Colon (tissue), 2 donors: ENCODE results near the gene ZNF672.
"Not testable (repeated sequence)": the region's sequence is repeated elsewhere in the genome, so short reads cannot be mapped to it uniquely, and the experiment has no call there.

Experiments used
- FAIRE-seq: peaks from 2 replicates; lab custom pipeline; 2012; peaks lifted over from hg19 to GRCh38; lab: Jason Lieb, UNC
- donor health status: control.
- donor health status: control.

Gene ZNF672

GRCh38 chr1:248837781-248838356 lies at the start of gene ZNF672:
Gene ZNF672 (plus strand): TSS chr1:248838224. CDS start chr1:248847275, 9,051 bp downstream.
- FAIRE-seq = no peak

GRCh38 chr1:248788327-248788726 lies 49.7 kb upstream of the ZNF672 start:
- FAIRE-seq = no peak

DNA sequence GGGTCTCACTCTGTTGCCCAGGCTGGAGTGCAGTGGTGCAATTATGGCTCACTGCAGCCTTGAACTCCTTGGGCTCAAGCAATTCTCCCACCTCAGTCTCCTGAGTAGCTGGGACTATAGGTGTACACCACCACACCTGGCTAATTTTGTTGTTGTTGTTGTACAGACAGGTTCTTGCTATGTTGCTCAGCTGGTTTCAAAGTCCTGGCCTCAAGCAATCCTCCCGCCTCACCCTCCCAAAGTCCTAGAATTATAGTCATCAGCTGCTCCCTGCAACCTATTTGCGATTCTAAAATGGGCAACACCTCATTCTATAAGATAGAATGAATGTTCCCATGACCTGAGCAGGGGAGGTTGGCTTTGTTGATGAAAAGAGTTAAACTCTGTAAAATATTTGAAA lies 48.7 kb upstream of the ZNF672 start:
- FAIRE-seq = not testable (repeated sequence)

GRCh38 chr1:248790456-248790855 lies 47.6 kb upstream of the ZNF672 start:
- no peak for FAIRE-seq

- no peak for FAIRE-seq
Observed at GRCh38 chr1:248791010-248791409, 47.0 kb upstream of the ZNF672 start.

DNA sequence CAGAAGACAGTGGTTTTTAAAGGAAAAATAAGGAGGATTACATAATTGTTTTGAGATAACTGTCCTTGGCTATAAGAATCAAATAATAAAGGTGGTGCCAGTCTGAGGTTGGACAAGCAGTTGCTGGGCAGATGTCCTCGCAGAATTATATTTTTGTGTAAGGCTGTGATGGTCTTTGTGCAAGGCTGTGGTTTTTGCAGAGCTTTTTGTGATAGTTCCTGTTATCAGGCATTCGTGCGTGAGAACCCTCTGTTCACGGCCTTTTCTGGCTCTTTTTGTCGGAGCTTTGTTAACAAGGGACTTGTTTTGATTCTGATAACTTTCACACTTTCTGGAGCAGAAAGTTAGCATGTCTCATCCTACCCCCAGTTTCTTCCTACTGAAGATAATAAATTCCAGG lies 45.7 kb upstream of the ZNF672 start:
- no peak for FAIRE-seq

DNA sequence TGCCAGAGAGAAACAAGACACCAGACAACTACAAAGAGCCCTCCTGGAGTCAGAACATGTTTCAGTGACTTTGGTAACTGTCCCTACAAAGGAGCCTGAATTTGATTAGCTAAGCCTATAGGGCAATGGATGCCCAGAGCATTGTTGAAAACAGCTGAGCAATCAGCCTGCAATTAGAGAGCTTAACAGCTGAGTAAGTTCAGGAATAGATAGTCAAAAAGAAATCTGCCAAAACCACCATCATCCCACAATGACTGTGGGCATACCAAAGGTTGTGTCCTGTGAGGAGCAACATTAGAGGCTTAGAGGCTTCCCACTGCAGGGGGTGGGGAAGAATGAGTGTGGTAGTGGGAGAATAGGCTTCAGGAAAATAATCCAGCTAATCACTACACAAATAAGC lies 44.4 kb upstream of the ZNF672 start:
- FAIRE-seq = no peak

- not testable (repeated sequence) for FAIRE-seq
Observed at GRCh38 chr1:248794663-248795062, 43.4 kb upstream of the ZNF672 start.

GRCh38 chr1:248798791-248799190 lies 39.2 kb upstream of the ZNF672 start:
- FAIRE-seq = no peak

DNA sequence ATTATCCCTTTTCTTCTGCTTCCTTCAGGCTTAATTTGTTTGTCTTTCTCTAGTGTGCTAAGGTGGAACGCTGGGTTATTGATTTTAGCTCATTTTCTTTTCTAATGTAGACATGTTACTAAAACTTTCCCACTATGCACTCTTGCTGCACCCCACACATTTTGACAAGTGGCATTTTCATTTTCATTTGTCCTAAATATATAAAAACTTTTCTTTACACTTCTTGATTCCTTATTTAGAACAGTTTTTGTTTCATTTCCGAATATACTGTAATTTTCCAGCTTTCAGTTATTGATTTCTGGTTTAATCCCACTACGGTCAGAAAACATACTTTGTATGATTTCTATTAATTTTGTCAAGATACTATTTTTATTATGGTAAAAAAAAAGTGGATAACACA lies 37.6 kb upstream of the ZNF672 start:
- no peak for FAIRE-seq

DNA sequence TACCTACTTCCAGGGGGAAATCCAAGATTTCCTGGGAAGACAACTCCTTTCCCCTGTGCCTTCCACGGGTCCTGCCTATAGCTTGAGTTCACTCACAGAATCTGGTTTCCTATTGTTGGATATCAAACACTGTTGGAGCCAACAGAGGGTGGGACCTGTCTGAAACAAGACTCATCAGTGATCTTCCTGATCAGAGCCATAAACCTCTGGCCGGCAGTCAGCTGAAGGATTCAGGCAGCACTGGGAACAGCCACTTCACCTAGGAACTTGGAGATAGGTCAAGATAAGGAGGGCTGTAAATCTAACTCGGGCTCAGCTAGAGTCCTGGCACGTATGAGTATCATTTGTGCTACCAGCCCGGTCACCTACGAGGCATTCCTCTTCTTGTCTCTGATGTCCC lies 35.6 kb upstream of the ZNF672 start:
- FAIRE-seq = no peak

- not testable (repeated sequence) for FAIRE-seq
Observed at GRCh38 chr1:248803501-248803900, 34.5 kb upstream of the ZNF672 start.

DNA sequence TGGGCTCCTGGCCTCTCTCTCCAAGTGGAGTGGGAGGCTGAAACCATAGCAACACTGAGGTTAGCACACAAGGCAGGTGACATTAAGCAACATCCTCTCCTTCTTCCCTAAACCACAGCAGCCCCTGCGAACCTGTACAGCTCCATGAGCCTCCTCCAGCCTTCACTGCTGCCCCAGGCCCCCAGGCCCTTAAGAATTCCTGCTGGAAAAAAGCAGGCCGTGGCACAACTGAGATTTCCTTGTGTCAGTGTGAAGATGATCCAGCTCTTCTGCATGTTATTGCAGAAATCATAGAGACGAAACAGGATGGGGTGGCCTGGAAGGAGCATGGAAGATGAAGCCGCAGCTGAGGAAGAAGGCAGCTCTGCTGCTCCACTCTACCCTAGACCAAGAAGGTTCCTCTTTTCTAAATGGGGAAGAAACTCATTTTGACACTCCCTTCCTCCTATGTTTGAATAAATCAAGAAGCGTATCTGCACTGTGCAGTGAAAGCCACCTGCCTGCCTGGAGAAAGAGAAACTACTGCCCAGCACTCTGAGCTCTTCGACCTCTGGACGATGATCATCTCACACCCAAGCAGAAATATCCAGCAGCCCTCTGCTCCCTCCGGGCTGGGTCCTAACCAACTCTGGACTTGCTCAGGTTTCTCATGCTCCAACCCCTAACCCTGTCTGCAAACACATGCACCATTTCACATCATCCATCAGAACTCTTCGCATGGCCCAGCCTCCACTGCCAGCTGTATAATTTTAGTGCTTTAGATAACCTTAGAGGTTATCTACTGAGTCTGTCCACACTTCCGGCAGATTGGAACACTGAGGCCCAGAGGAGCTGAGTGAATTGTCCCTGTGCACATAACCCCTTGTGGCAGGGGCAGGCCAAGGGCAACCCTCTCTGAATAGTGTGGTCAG lies 33.0 kb upstream of the ZNF672 start:
- FAIRE-seq = no peak

- no peak for FAIRE-seq
Observed at GRCh38 chr1:248805876-248806275, 32.1 kb upstream of the ZNF672 start.

DNA sequence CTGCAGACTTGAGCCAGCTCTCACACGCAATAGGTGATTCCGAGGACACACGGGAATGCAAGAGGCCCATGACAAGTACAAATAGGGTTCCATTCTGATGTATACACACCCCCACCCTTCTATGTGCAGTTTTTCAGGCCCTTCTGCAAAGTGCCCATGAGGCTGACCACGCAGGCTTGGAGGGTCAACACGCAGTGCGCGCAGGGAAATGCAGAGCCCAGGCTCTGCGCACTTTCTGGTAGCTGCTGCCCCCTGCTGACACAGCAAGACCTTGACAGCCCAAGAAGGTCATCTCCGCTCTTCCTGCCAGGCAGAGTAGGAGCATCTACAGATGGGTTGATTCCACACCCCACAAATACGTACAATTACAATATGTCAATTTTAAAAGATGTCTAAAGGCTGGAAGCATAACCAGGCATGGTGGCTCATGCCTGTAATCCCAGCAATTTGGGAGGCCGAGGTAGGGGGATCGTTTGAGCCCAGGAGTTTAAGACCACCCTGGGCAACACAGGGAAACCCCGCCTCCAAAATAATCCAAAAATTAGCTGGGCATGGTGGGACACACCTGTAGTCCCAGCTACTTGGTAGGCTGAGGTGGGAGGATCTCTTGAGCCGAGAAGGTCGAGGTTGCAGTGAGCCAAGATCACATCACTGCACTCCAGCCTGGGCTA lies 30.8 kb upstream of the ZNF672 start:
- no peak for FAIRE-seq

GRCh38 chr1:248808876-248809275 lies 29.1 kb upstream of the ZNF672 start:
- no peak for FAIRE-seq

DNA sequence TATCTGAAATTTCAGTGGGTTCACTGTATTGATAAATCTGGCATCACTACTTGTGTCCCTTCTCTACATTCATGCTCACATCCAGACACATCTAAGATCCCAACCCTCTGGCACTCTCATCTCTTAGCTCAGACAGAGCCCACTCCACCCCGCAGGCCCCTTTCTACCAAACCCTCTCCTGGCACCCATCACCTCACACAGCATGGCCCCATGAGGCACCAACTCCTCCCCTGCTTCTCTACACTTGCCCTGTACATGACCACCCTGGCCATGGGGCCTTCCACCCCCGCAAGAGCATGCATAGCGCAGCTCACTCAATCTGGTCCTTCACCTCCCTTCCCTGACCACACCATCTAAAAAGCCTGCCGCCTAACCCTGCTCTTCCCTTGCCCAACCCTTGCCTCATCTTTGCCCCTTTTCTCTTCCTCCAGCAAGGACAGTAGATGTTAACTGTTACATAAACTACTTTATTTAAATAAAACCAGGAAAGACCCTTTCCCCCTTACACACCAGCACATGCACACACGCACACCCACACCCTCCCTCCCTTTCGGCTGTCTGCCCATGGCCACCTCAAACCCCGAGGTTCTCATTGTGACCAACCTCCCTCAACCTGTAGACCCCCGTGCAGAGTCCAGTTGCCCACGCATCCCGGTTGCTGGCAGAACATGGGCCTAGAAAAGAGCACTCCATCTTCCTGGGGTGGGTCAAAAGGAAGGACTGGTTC lies 27.9 kb upstream of the ZNF672 start:
- FAIRE-seq = no peak

DNA sequence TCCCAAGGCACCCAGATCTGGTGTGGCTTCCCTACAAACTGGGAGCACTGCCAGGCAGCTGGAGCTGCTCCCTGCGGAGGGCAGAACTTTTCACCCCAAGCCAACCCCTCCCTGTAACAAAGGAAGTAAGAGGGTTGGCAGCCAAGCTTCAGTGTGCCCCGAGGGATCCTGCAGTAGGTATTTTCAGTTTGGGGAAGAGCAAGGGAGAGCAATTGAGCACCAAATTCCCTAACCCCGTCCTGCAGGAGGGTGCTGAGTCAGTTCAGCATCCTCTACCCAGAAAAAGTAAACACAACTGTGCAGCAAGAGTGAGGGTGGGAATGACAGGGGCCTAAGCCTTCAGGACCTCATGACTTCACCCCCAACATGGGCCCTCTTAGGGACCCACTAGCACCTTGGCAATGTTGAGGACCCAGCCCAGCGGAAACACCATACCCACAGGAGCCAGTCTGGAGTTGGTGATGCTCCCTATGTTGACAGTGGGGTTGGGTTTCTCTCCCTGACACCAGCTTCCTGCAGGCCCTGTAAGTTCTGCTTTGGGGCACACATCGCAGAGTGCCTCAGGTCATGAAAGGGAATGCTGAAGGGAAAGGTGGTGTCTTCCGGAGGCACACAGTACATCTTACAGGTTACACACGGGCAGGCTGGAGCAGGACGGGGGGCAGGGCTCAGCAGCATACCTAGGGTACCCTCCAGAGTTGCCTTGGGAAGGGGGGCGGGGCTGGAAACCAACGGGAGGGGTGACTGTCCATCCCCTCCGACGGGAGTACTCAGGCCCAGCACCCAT lies 27.1 kb upstream of the ZNF672 start:
- no peak for FAIRE-seq

GRCh38 chr1:248811514-248812490 lies 26.2 kb upstream of the ZNF672 start:
- no peak for FAIRE-seq

- no peak for FAIRE-seq
Observed at GRCh38 chr1:248812736-248813425, 25.1 kb upstream of the ZNF672 start.
